Keratinocyte (primary cell): ENCODE measurements around the gene TBXAS1. TPM values are rescaled to one million over a fixed set of nuclear protein-coding genes. Genes with fewer than 3 reads are reported as not detected.

Source experiments
- DNase-seq: peaks from one replicate; pipeline ENCODE4 v3.0.0-alpha.2; 2011; ENCODE audit warnings: low read depth, missing footprints, low spot score
- FAIRE-seq: peaks from 2 replicates; lab custom pipeline; 2011; peaks lifted over from hg19 to GRCh38; lab: Jason Lieb, UNC
- H2AFZ ChIP-seq: 2 replicates; pipeline ENCODE4 v1.6.0; 2012; ENCODE audit warnings: low read length, control low read depth, inconsistent platforms; ENCODE audit not compliant: control insufficient read depth
- H3K27ac ChIP-seq: 2 replicates; pipeline ENCODE4 v1.5.1; 2011; ENCODE audit warnings: low read length; ENCODE audit not compliant: control insufficient read depth, insufficient read depth
- H3K27me3 ChIP-seq: 3 replicates; pipeline ENCODE4 v1.6.0; 2011; ENCODE audit warnings: low read length; ENCODE audit not compliant: control insufficient read depth, insufficient read depth; ENCODE audit errors: extremely low read depth
- H3K36me3 ChIP-seq, 2 experiments: 2 replicates in 1 of 2; 3 replicates in 1 of 2; pipeline ENCODE4 v1.5.1; 2011; ENCODE audit warnings: low read length in 2 of 2, mild to moderate bottlenecking in 1 of 2; ENCODE audit not compliant: control insufficient read depth in 2 of 2, insufficient read depth in 2 of 2; ENCODE audit errors: extremely low read depth in 1 of 2
- H3K4me1 ChIP-seq: 3 replicates; pipeline ENCODE4 v1.5.1; 2011; ENCODE audit warnings: low read length; ENCODE audit not compliant: control insufficient read depth, insufficient read depth; ENCODE audit errors: extremely low read depth
- H3K4me2 ChIP-seq: 3 replicates; pipeline ENCODE4 v1.6.0; 2011; ENCODE audit warnings: low read depth, low read length; ENCODE audit not compliant: control insufficient read depth, insufficient read depth; ENCODE audit errors: extremely low read depth
- H3K4me3 ChIP-seq, 3 experiments: fragments of 200-600 bp in 1 of 3; sonication (generic) in 1 of 3; 2 replicates in 2 of 3; 3 replicates in 1 of 3; pipeline ENCODE4 v1.5.1; 2011 to 2016; ENCODE audit warnings: low read length in 3 of 3, mild to moderate bottlenecking in 3 of 3, control low read depth in 2 of 3, inconsistent platforms in 1 of 3, low read depth in 1 of 3, mixed read lengths in 1 of 3, mixed run types in 1 of 3, moderate library complexity in 1 of 3; ENCODE audit not compliant: control insufficient read depth in 2 of 3, insufficient read depth in 2 of 3; ENCODE audit errors: extremely low read depth in 1 of 3
- H3K79me2 ChIP-seq: 2 replicates; pipeline ENCODE4 v1.6.0; 2012; ENCODE audit warnings: low read length; ENCODE audit not compliant: control insufficient read depth, insufficient read depth
- H3K9ac ChIP-seq: 3 replicates; pipeline ENCODE4 v1.6.0; 2011; ENCODE audit warnings: low read length; ENCODE audit not compliant: control insufficient read depth, insufficient read depth; ENCODE audit errors: extremely low read depth
- H3K9me1 ChIP-seq: 3 replicates; pipeline ENCODE4 v1.6.0; 2011; ENCODE audit warnings: low read length; ENCODE audit not compliant: control insufficient read depth, insufficient read depth; ENCODE audit errors: extremely low read depth
- H3K9me3 ChIP-seq: 2 replicates; pipeline ENCODE4 v1.5.1; 2012; ENCODE audit warnings: low read depth, low read length; ENCODE audit not compliant: control insufficient read depth
- H4K20me1 ChIP-seq: 3 replicates; pipeline ENCODE4 v1.6.0; 2011; ENCODE audit warnings: low read length; ENCODE audit not compliant: control insufficient read depth, insufficient read depth; ENCODE audit errors: extremely low read depth
- EZH2 ChIP-seq: IDR thresholded peaks from one replicate; pipeline ENCODE4 v1.6.1; 2012; ENCODE audit warnings: inconsistent platforms, mild to moderate bottlenecking, low read length, moderate library complexity
- dilution Hi-C: fragments of 300-500 bp; cut with MboI; formaldehyde crosslinking; loops from one replicate; pipeline ENCODE4 v1.7.0; 2020; ENCODE audit warnings: low sequenced_read_pairs; ENCODE audit not compliant: extremely low pct_ligation_motif_present
- polyA plus RNA-seq, 5 experiments: library from polyadenylated mRNA; depleted of rRNA in 3 of 5; stranded (reverse) in 3 of 5; stranded (forward) in 1 of 5; unstranded in 1 of 5; fragments of >200 nt; gene quantifications; 1 replicate in 1 of 5; 2 replicates in 3 of 5; 3 replicates in 1 of 5; pipeline versions ENCODE4 v1.2.1 to v1.2.3, GENCODE V29; 2011 to 2012; ENCODE audit warnings: missing spikeins in 2 of 5, low read depth in 1 of 5, low replicate concordance in 1 of 5
- TF ChIP-seq, protein P1 (sequence below), 3 experiments: IDR thresholded peaks in 1 of 3; conservative IDR thresholded peaks in 1 of 3; optimal IDR thresholded peaks in 1 of 3; 2 replicates in 2 of 3; 3 replicates in 1 of 3; pipeline versions ENCODE3 to v1.5.1; 2011; ENCODE audit warnings: low read length in 3 of 3, mild to moderate bottlenecking in 3 of 3, moderate library complexity in 2 of 3, control low read depth in 1 of 3, inconsistent platforms in 1 of 3; ENCODE audit not compliant: insufficient read depth in 2 of 3; ENCODE audit errors: extremely low read depth in 1 of 3

The TBXAS1 gene
- polyA plus RNA-seq, 1 donor (not counting 4 experiments of a cell fraction or from before 2014, with no cell fraction given): 2.9 TPM

DNA sequence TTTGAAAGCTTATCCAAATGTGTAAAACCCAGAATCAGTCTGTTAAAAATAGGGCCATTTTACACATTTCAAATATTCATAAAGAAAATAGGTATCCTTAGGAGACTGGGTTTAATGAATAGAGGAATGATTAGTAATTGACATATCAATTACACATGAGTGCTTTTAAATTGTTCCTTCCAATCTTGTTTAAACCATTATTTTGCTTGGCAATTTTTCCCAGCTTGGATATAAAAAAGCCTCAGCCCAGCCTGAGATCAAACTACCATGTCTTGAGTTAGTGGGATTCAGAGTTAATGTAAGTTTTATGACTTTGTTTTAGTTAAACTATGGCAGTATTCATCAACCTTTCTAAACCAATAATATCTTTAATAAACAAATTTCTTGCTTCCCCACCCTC lies 205.4 kb downstream of the TBXAS1 start:
- Histone ChIP-seq H3K9me1 (no peaks in the 10 kb centered on the region), H2AFZ (no peak overlapping the region), H3K9ac (no peak overlapping the region), H3K4me3 (no peak overlapping the region), H3K4me2 (no peak overlapping the region), H4K20me1 (no peaks in the 10 kb centered on the region), H3K79me2 (no peaks in the 10 kb centered on the region), H3K27ac (peak overlapping the region; percentile 99), H3K4me1 (peaks cover 41% of the 10 kb centered on the region), H3K9me3 (no peaks in the 10 kb centered on the region), H3K36me3 (peaks cover 5 to 13% of the 10 kb centered on the region in 2 experiments), H3K27me3 (no peaks in the 10 kb centered on the region)
- TF ChIP-seq, protein P1, sequence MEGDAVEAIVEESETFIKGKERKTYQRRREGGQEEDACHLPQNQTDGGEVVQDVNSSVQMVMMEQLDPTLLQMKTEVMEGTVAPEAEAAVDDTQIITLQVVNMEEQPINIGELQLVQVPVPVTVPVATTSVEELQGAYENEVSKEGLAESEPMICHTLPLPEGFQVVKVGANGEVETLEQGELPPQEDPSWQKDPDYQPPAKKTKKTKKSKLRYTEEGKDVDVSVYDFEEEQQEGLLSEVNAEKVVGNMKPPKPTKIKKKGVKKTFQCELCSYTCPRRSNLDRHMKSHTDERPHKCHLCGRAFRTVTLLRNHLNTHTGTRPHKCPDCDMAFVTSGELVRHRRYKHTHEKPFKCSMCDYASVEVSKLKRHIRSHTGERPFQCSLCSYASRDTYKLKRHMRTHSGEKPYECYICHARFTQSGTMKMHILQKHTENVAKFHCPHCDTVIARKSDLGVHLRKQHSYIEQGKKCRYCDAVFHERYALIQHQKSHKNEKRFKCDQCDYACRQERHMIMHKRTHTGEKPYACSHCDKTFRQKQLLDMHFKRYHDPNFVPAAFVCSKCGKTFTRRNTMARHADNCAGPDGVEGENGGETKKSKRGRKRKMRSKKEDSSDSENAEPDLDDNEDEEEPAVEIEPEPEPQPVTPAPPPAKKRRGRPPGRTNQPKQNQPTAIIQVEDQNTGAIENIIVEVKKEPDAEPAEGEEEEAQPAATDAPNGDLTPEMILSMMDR (optimal IDR thresholded peaks at IDR 0.05 in 1 of 3, IDR thresholded peaks at IDR 0.05 in 1 of 3, conservative IDR thresholded peaks at IDR 0.05 in 1 of 3; ENCODE audit: extremely low read depth in 1 of 3, insufficient read depth in 2 of 3, low read length in 3 of 3): no peak
- TF ChIP-seq EZH2: no peak
- dilution Hi-C loops: no loop called here
- no peak for DNase-seq
- no peak for FAIRE-seq

DNA sequence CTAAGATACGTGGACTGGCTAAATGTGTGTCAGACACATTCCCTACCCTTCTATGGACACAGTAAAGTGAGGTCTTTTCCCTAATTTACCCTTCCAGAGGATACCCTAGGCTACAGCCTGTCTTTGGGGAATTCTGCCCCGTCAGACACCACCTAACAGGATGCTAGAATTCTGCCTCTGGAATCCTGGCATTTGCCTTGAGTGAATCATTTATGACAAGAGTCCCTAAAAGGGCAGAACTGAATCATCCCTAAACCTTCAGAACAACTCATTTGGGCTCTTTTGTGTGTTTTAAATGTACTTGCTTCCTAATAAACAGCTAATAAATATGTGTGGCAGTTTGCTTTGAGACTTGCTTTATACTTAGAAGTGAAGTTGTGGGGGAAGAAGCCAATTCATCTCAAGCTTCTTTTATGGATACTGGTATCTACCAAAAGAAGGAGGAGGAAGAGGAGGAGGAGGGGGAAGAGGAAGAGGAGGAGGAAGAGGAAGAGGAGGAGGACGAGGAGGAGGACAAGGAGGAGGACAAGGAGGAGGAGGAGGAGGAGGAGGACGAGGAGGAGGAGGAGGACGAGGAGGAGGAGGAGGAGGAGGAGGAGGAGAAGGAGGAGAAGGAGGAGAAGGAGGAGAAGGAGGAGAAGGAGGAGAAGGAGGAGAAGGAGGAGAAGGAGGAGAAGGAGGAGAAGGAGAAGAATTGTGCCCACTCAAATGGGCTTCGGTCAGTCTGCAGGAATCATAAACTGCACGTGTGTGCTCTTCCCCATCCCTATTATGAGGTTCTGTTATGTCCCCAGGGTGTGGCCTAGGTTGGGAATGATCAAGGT lies 206.5 kb downstream of the TBXAS1 start:
- Histone ChIP-seq H3K27ac (peak overlapping the region; percentile 99), H4K20me1 (no peaks in the 10 kb centered on the region), H3K9me3 (no peaks in the 10 kb centered on the region), H2AFZ (no peak overlapping the region), H3K4me3 (no peak overlapping the region), H3K4me1 (peaks cover 41% of the 10 kb centered on the region), H3K4me2 (peak overlapping the region; percentile 26), H3K9ac (no peak overlapping the region), H3K9me1 (no peaks in the 10 kb centered on the region), H3K27me3 (no peaks in the 10 kb centered on the region), H3K36me3 (peaks cover 5 to 25% of the 10 kb centered on the region in 2 experiments), H3K79me2 (no peaks in the 10 kb centered on the region)
- DNase-seq (no peak), FAIRE-seq (peak; percentile 87)
- TF ChIP-seq, protein P1 (optimal IDR thresholded peaks at IDR 0.05 in 1 of 3, IDR thresholded peaks at IDR 0.05 in 1 of 3, conservative IDR thresholded peaks at IDR 0.05 in 1 of 3; ENCODE audit: extremely low read depth in 1 of 3, insufficient read depth in 2 of 3, low read length in 3 of 3): no peak
- dilution Hi-C loops: no loop called here
